Measurements from ENCODE around the gene DNAH7.

DNA sequence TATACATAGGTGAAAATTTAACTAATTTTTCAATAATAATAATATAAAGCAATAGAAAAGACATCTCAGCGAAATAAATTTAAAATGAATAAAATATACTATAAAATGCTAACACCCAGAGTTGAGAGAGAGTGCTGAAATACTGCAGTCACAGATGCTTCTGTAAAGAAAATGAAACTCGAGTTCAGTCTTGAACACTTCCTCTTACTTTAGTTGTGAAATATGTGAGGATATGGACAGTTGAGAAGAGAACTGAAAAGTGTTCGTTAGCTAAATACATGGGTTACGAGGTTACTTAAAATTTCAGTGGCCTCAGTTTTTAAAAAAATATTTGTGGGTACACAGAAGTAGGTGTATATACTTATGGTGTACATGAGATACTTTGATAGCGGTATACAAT is 106.8 kb downstream of the DNAH7 start:
- TF ChIP-seq, protein P1, sequence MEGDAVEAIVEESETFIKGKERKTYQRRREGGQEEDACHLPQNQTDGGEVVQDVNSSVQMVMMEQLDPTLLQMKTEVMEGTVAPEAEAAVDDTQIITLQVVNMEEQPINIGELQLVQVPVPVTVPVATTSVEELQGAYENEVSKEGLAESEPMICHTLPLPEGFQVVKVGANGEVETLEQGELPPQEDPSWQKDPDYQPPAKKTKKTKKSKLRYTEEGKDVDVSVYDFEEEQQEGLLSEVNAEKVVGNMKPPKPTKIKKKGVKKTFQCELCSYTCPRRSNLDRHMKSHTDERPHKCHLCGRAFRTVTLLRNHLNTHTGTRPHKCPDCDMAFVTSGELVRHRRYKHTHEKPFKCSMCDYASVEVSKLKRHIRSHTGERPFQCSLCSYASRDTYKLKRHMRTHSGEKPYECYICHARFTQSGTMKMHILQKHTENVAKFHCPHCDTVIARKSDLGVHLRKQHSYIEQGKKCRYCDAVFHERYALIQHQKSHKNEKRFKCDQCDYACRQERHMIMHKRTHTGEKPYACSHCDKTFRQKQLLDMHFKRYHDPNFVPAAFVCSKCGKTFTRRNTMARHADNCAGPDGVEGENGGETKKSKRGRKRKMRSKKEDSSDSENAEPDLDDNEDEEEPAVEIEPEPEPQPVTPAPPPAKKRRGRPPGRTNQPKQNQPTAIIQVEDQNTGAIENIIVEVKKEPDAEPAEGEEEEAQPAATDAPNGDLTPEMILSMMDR (IDR thresholded peaks at IDR 0.05; ENCODE audit: control extremely low read depth in 1 of 3, insufficient read depth in 1 of 3, low read depth in 1 of 3, low read length in 3 of 3) = no peak
- TF ChIP-seq, protein P2, sequence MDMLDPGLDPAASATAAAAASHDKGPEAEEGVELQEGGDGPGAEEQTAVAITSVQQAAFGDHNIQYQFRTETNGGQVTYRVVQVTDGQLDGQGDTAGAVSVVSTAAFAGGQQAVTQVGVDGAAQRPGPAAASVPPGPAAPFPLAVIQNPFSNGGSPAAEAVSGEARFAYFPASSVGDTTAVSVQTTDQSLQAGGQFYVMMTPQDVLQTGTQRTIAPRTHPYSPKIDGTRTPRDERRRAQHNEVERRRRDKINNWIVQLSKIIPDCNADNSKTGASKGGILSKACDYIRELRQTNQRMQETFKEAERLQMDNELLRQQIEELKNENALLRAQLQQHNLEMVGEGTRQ (IDR thresholded peaks at IDR 0.05; ENCODE audit: low read length) = no peak
- TF ChIP-seq KDM1A (IDR thresholded peaks at IDR 0.05; ENCODE audit: borderline replicate concordance, low read length) (no peak), PHF8 (conservative IDR thresholded peaks at IDR 0.05; ENCODE audit: low read depth, low read length) (no peak), CEBPB (IDR thresholded peaks at IDR 0.05; ENCODE audit: low read depth, low read length) (no peak), CHD2 (IDR thresholded peaks at IDR 0.05; ENCODE audit: low read length) (no peak), POLR2A (IDR thresholded peaks at IDR 0.05; ENCODE audit: control extremely low read depth in 1 of 2, low read depth in 2 of 2, low read length in 2 of 2) (no peak), KDM4A (IDR thresholded peaks at IDR 0.05; ENCODE audit: low read depth, low read length, severe bottlenecking) (no peak), ATF3 (IDR thresholded peaks at IDR 0.05; ENCODE audit: insufficient read depth, low read depth, low read length) (no peak), JUND (IDR thresholded peaks at IDR 0.05; ENCODE audit: low read length) (no peak), BRCA1 (IDR thresholded peaks at IDR 0.05; ENCODE audit: low read depth, low read length) (no peak), SIX5 (IDR thresholded peaks at IDR 0.05; ENCODE audit: low read depth, low read length) (no peak)
- TF ChIP-seq, protein P3, sequence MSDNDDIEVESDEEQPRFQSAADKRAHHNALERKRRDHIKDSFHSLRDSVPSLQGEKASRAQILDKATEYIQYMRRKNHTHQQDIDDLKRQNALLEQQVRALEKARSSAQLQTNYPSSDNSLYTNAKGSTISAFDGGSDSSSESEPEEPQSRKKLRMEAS (IDR thresholded peaks at IDR 0.05) = no peak
